ENCODE data around the gene PRKCA. TPM values are rescaled to one million over a fixed set of nuclear protein-coding genes. Genes with fewer than 3 reads are reported as not detected.

The PRKCA gene
- polyA plus RNA-seq, 1 experiment: 66.8 TPM

DNA sequence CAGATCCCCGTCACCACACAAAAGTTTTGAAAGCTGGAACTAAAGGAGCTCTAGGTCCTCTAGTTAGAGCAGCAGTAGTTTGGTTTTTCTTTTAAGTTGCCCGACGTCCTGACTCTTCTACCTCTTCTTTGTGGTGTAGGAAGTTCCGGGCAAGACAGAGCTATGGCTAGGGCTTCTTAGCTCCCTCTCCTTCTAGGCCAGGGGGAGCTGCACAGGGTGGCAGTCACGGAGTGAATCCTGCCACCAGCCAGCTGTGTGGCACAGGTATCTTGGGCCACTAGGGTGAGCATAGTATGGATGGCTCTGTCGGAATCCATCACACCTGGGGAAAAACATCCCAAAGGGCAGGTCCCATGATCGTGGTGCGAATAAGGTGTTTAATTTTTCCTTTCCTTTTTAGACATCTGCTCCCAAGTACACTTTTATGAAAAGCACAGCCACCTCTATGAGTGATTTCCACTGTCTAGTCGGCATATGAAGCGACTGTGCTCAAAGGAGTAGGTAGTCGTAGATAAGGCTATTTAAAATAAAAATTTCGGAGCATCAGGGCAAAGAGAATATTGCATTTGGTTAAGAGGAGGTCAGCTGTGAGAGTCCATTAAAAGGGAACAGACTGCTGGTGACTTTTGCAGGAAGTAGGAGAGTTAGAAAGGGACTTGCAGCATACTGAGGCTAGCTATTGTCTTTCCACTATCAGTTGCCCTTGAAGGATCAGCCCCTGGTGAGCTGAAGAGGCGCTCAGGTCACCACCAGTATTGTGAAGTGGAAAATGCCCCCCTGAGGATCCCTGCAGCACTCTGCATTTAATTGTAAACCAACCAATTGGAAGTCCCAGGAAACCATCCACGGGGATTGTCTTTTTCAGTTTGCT lies 2.1 kb downstream of the PRKCA start:
- Histone ChIP-seq H3K9me3 (ENCODE audit: control insufficient read depth, insufficient read depth, low read length) (no peaks in the 10 kb centered on the region; the same call in 1 of the 2 replicates), H3K27ac (ENCODE audit: low read depth, low read length) (peak overlapping the region; percentile 33), H3K27me3 (ENCODE audit: control insufficient read depth, insufficient read depth, low read length) (no peaks in the 10 kb centered on the region), H3K4me3 (ENCODE audit: low read depth, low read length) (peak overlapping the region; percentile 84)
- ChIA-PET POLR2A (interaction anchor here (0.6 to 1.2 kb wide), 3 partner anchors 13 to 200 kb away, joined by 3 to 5 read pairs (median 3); no protein-coding TSS in a partner anchor), CTCF (interaction anchor here (0.6 kb wide), 1 partner anchor 203 kb away, joined by 4 read pairs; no protein-coding TSS in a partner anchor)
- no peak for DNase-seq (ENCODE audit: low read depth, low spot score)
- TF ChIP-seq, protein P1, sequence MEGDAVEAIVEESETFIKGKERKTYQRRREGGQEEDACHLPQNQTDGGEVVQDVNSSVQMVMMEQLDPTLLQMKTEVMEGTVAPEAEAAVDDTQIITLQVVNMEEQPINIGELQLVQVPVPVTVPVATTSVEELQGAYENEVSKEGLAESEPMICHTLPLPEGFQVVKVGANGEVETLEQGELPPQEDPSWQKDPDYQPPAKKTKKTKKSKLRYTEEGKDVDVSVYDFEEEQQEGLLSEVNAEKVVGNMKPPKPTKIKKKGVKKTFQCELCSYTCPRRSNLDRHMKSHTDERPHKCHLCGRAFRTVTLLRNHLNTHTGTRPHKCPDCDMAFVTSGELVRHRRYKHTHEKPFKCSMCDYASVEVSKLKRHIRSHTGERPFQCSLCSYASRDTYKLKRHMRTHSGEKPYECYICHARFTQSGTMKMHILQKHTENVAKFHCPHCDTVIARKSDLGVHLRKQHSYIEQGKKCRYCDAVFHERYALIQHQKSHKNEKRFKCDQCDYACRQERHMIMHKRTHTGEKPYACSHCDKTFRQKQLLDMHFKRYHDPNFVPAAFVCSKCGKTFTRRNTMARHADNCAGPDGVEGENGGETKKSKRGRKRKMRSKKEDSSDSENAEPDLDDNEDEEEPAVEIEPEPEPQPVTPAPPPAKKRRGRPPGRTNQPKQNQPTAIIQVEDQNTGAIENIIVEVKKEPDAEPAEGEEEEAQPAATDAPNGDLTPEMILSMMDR (IDR thresholded peaks at IDR 0.05; ENCODE audit: low read depth, low read length): 0 out of 2 replicates have a peak, but pooled peaks have one; percentile 4

- TF ChIP-seq, protein P1 (IDR thresholded peaks at IDR 0.05; ENCODE audit: low read depth, low read length): no peak
- Histone ChIP-seq H3K4me3 (ENCODE audit: low read depth, low read length) (peak overlapping the region; percentile 84), H3K27ac (ENCODE audit: low read depth, low read length) (no peak overlapping the region), H3K9me3 (ENCODE audit: control insufficient read depth, insufficient read depth, low read length) (no peaks in the 10 kb centered on the region; the same call in 1 of the 2 replicates), H3K27me3 (ENCODE audit: control insufficient read depth, insufficient read depth, low read length) (no peaks in the 10 kb centered on the region)
- POLR2A ChIA-PET: interaction anchor here (0.6 kb wide), 1 partner anchor 115 kb away, joined by 6 read pairs; no protein-coding TSS in a partner anchor
- CTCF ChIA-PET: interaction anchor here (1.7 kb wide), 1 partner anchor 261 kb away, joined by 7 read pairs; no protein-coding TSS in a partner anchor
- no peak for DNase-seq (ENCODE audit: low read depth, low spot score)
Measured at GRCh38 chr17:66306446-66306845, 4.0 kb downstream of the PRKCA start.

GRCh38 chr17:66307257-66307656 lies 4.8 kb downstream of the PRKCA start:
- no peak overlapping the region for H3K4me3 ChIP-seq (ENCODE audit: low read depth, low read length)
- no peak overlapping the region for H3K27ac ChIP-seq (ENCODE audit: low read depth, low read length)
- H3K27me3 ChIP-seq (ENCODE audit: control insufficient read depth, insufficient read depth, low read length): no peaks in the 10 kb centered on the region
- H3K9me3 ChIP-seq (ENCODE audit: control insufficient read depth, insufficient read depth, low read length): no peaks in the 10 kb centered on the region
- POLR2A ChIA-PET: no interaction called here
- TF ChIP-seq, protein P1 (IDR thresholded peaks at IDR 0.05; ENCODE audit: low read depth, low read length): no peak
- CTCF ChIA-PET: interaction anchor here (1.7 kb wide), 1 partner anchor 260 kb away, joined by 7 read pairs; no protein-coding TSS in a partner anchor
- DNase-seq (ENCODE audit: low read depth, low spot score): no peak

GRCh38 chr17:66308856-66309255 lies 6.4 kb downstream of the PRKCA start:
- DNase-seq (ENCODE audit: low read depth, low spot score): no peak

More at GRCh38 chr17:66308856-66309255, 6.4 kb downstream of the PRKCA start:
- Histone ChIP-seq H3K27ac (ENCODE audit: low read depth, low read length) (no peak overlapping the region), H3K9me3 (ENCODE audit: control insufficient read depth, insufficient read depth, low read length) (no peaks in the 10 kb centered on the region), H3K27me3 (ENCODE audit: control insufficient read depth, insufficient read depth, low read length) (no peaks in the 10 kb centered on the region), H3K4me3 (ENCODE audit: low read depth, low read length) (no peak overlapping the region)
- TF ChIP-seq, protein P1 (IDR thresholded peaks at IDR 0.05; ENCODE audit: low read depth, low read length): no peak
- ChIA-PET POLR2A (no interaction called here), CTCF (no interaction called here)
